Stimulated activated naive B cell treated with anti-CD40 and anti-IgM and Interleukin-4, amounts not matched to agents 10 μg/mL and 1 μg/mL and 100 μg/mL, for 72 hours (primary cell): ENCODE results near the gene SLC46A1.

ENCODE experiments used
- ATAC-seq, 2 donors: fragments of 150-1000 bp; cut with Tn5 transposase; replicated peaks; 2 replicates each; pipeline ENCODE4 v1.10.0; 2021; ENCODE audit warnings: moderate library complexity in 1 of 2
- DNase-seq: peaks from one replicate; pipeline ENCODE4 v3.0.0; 2021
- H3K27ac Mint-ChIP-seq: one replicate; pipeline ENCODE4 v1.8.0; 2022; ENCODE audit warnings: mild to moderate bottlenecking, mixed read lengths
- H3K27me3 Mint-ChIP-seq, 2 donors: one replicate each; pipeline ENCODE4 v1.8.0; 2022; ENCODE audit warnings: mixed read lengths in 2 of 2
- H3K36me3 Mint-ChIP-seq, 2 donors: one replicate each; pipeline ENCODE4 v1.8.0; 2022; ENCODE audit warnings: mixed read lengths in 2 of 2, mild to moderate bottlenecking in 1 of 2
- H3K4me1 Mint-ChIP-seq, 2 donors: one replicate each; pipeline ENCODE4 v1.8.0; 2022; ENCODE audit warnings: mixed read lengths in 2 of 2, mild to moderate bottlenecking in 1 of 2
- H3K4me3 Mint-ChIP-seq, 2 donors: one replicate each; pipeline ENCODE4 v1.8.0; 2022; ENCODE audit warnings: mild to moderate bottlenecking in 2 of 2, mixed read lengths in 2 of 2, moderate library complexity in 1 of 2
- H3K9me3 Mint-ChIP-seq, 2 donors: one replicate each; pipeline ENCODE4 v1.8.0; 2022; ENCODE audit warnings: mixed read lengths in 2 of 2, mild to moderate bottlenecking in 1 of 2

Gene SLC46A1

DNA sequence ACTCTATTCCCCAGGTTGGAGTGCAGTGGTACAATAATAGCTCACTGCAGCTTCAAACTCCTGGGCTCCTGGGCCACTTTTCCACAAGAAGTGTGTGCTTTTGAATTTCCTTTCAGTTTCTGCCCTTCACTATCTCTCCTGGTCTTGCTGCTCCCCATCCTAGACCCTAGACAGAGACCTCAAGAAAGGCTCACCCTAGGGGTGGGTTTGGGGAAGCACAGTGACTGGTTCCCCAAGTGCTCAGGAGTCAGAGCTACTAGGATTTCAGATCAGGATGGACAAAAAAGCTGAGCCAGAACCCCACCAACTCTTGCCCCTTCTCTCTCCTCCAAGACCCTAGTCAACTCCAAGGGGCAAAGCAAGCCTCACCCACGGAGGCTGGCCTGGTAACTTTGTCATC is 39.4 kb downstream of the SLC46A1 start:
- Mint-ChIP-seq H3K27ac (no peak overlapping the region), H3K4me3 (no peak overlapping the region), H3K27me3 (no peaks in the 10 kb centered on the region), H3K4me1 (peaks cover 13 to 17% of the 10 kb centered on the region in 2 donors), H3K9me3 (no peaks in the 10 kb centered on the region), H3K36me3 (peaks cover 11 to 19% of the 10 kb centered on the region in 2 donors)
- DNase-seq (no peak), ATAC-seq (no peak)

- peaks cover 6 to 7% of the 10 kb centered on the region in 2 donors for H3K4me1 Mint-ChIP-seq
- H3K36me3 Mint-ChIP-seq: peaks cover 22% of the 10 kb centered on the region in 2 donors
- H3K9me3 Mint-ChIP-seq: no peaks in the 10 kb centered on the region
- no peak overlapping the region for H3K27ac Mint-ChIP-seq
- no peaks in the 10 kb centered on the region for H3K27me3 Mint-ChIP-seq
- no peak for DNase-seq
- ATAC-seq: no peak
- H3K4me3 Mint-ChIP-seq: no peak overlapping the region
These were observed 40.5 kb downstream of the SLC46A1 start for GRCh38 chr17:28365487-28365886.

- no peak for ATAC-seq
- H3K36me3 Mint-ChIP-seq: peaks cover 25 to 27% of the 10 kb centered on the region in 2 donors
These were observed 41.2 kb downstream of the SLC46A1 start, which contains the start of gene SEBOX for GRCh38 chr17:28364665-28365363. SEBOX (minus strand) TSS chr17:28365199; CDS start chr17:28365151, 48 bp downstream.

DNA sequence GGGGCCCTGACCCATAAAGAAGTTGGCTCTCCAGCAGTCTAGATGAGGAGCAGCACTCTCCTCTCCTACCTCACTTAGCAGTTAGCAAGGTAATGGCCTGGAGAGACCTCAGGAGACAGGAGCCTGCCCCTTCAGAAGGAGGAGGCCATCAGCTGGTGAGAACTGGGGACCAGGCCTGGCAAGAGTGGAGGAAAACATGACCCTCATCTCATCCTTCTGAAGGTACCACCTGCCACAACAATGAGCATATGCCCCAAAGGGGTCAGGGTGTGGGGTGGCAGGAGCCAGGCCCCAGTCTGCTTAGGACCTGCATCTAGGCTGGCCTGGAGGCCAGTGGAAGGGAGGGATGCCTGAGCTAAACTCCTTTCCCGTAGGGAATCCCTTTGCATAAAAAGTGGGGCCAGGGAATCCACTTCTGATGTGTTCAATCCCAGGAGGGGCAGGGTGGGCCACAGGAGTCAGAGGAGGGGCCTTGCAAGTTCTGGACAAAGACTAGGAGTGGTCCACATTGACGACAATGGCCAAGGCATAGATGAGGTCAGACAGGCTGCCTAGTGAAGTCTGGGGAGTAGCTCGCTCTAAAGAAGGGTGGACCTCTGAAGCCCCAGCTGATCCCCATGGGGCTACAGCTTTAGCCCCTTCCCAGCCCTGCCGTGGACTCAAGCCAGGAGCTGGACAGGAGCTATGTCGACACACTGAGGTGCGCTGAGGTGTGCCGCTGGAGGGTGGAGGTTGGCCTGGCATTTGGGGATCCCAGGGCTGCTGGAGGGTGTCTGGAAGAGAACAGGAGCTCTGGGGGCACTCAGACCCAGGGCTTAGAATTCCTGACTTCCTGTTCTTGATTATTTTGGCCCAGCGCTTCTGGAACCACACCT is 42.0 kb downstream of the SLC46A1 start:
- Mint-ChIP-seq H3K4me1 (no peaks in the 10 kb centered on the region), H3K9me3 (no peaks in the 10 kb centered on the region), H3K27me3 (no peaks in the 10 kb centered on the region), H3K27ac (no peak overlapping the region), H3K36me3 (peaks cover 23 to 29% of the 10 kb centered on the region in 2 donors), H3K4me3 (no peak overlapping the region)
- DNase-seq (no peak), ATAC-seq (no peak)

More at GRCh38 chr17:28364665-28365363, 41.2 kb downstream of the SLC46A1 start, which contains the start of gene SEBOX:
- no peaks in the 10 kb centered on the region for H3K9me3 Mint-ChIP-seq
- no peak for DNase-seq
- H3K4me1 Mint-ChIP-seq: no peaks in the 10 kb centered on the region
- H3K4me3 Mint-ChIP-seq: no peak within 1 kb of the TSS
- H3K27ac Mint-ChIP-seq: peak within 1 kb of the TSS; percentile 47
- no peaks in the 10 kb centered on the region for H3K27me3 Mint-ChIP-seq

GRCh38 chr17:28363186-28363585 is 42.8 kb downstream of the SLC46A1 start:
- Mint-ChIP-seq H3K9me3 (no peaks in the 10 kb centered on the region), H3K4me3 (no peak overlapping the region), H3K27ac (no peak overlapping the region), H3K27me3 (no peaks in the 10 kb centered on the region), H3K36me3 (peaks cover 23 to 29% of the 10 kb centered on the region in 2 donors), H3K4me1 (peaks cover under 1 to 2% of the 10 kb centered on the region in 2 donors)
- ATAC-seq: no peak
- DNase-seq: no peak

GRCh38 chr17:28357901-28358197 is 48.2 kb downstream of the SLC46A1 start:
- ATAC-seq (no peak), DNase-seq (no peak)
- H3K27ac Mint-ChIP-seq: peak overlapping the region; percentile 95
- H3K9me3 Mint-ChIP-seq: no peaks in the 10 kb centered on the region
- H3K4me3 Mint-ChIP-seq: peak overlapping the region; percentile 92 to 93
- H3K27me3 Mint-ChIP-seq: no peaks in the 10 kb centered on the region
- H3K4me1 Mint-ChIP-seq: peaks cover 16 to 25% of the 10 kb centered on the region in 2 donors
- peaks cover 32 to 39% of the 10 kb centered on the region in 2 donors for H3K36me3 Mint-ChIP-seq

GRCh38 chr17:28357061-28357900 is 48.7 kb downstream of the SLC46A1 start, which contains the start of gene POLDIP2:
POLDIP2 (minus strand) TSS chr17:28357527; CDS start chr17:28357448, 79 bp downstream.
- H3K36me3 Mint-ChIP-seq: peaks cover 32 to 39% of the 10 kb centered on the region in 2 donors
- peak within 1 kb of the TSS; percentile 92 to 93 for H3K4me3 Mint-ChIP-seq

GRCh38 chr17:28350271-28350670 is 55.7 kb downstream of the SLC46A1 start:
- Mint-ChIP-seq H3K36me3 (peaks cover 37 to 50% of the 10 kb centered on the region in 2 donors), H3K27me3 (no peaks in the 10 kb centered on the region), H3K27ac (no peak overlapping the region), H3K4me1 (no peaks in the 10 kb centered on the region), H3K4me3 (no peak overlapping the region), H3K9me3 (no peaks in the 10 kb centered on the region)
- DNase-seq (no peak), ATAC-seq (no peak)

More at GRCh38 chr17:28357061-28357900, 48.7 kb downstream of the SLC46A1 start, which contains the start of gene POLDIP2:
- Mint-ChIP-seq H3K27ac (peak within 1 kb of the TSS; percentile 95), H3K27me3 (no peaks in the 10 kb centered on the region), H3K4me1 (peaks cover 16 to 25% of the 10 kb centered on the region in 2 donors), H3K9me3 (no peaks in the 10 kb centered on the region)
- peak; percentile 95 for DNase-seq
- ATAC-seq: peak; percentile 99

DNA sequence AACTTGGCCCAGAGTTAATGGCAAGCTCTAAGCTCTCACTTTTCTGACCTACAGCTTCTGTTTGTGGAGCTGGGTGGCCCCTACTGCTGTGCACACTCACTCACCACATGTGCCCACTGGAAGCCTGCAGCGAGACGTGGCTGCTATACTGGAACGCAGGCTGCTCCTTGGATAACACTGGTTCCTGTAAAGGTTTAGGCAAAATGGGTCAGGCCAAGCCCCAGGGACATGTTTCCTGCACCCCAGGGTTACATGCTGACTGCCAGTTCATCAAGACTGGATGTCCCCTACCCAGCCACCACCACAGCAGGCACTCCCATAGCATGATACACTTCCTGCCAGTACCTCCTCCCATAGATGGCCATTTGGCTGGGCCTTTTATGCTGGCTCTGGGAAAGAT is 57.0 kb downstream of the SLC46A1 start:
- peaks cover 39 to 53% of the 10 kb centered on the region in 2 donors for H3K36me3 Mint-ChIP-seq
- no peak overlapping the region for H3K4me3 Mint-ChIP-seq
- no peaks in the 10 kb centered on the region for H3K27me3 Mint-ChIP-seq
- ATAC-seq: no peak
- H3K27ac Mint-ChIP-seq: no peak overlapping the region
- DNase-seq: no peak
- H3K9me3 Mint-ChIP-seq: no peaks in the 10 kb centered on the region
- H3K4me1 Mint-ChIP-seq: peaks cover 0 to under 1% of the 10 kb centered on the region in 2 donors

- no peak overlapping the region for H3K27ac Mint-ChIP-seq
- no peak for DNase-seq
- no peak for ATAC-seq
- no peaks in the 10 kb centered on the region for H3K27me3 Mint-ChIP-seq
- peaks cover 0 to 4% of the 10 kb centered on the region in 2 donors for H3K4me1 Mint-ChIP-seq
- H3K36me3 Mint-ChIP-seq: peaks cover 46 to 58% of the 10 kb centered on the region in 2 donors
- H3K4me3 Mint-ChIP-seq: no peak overlapping the region
- H3K9me3 Mint-ChIP-seq: no peaks in the 10 kb centered on the region
These were observed 58.6 kb downstream of the SLC46A1 start for GRCh38 chr17:28347261-28347891.

DNA sequence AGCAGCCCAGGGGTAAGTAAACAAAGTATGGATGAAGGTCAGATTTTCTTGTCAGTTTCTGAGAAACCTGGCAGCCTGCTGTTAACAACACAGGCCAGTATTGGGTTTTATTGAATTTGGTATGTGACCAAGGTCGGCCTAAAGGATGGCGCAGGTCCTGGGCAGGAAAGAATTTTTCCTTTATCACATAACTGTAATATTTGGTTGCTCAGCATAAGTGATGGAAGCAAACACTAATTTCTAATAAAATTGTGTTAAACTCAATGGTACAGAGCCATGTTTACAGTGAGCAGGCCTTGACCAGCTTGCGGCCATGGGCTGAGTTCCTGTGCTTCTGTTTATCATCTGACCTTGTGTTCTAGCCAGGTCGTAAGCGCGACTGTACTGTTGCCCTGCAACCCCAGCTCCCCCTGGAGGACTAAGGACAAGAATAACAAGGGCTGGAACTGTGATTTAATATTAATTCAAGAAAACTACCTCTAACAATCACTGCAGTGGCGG is 59.2 kb downstream of the SLC46A1 start:
- H3K36me3 Mint-ChIP-seq: peaks cover 48 to 59% of the 10 kb centered on the region in 2 donors

GRCh38 chr17:28346199-28346580 is 59.8 kb downstream of the SLC46A1 start:
- no peaks in the 10 kb centered on the region for H3K9me3 Mint-ChIP-seq
- peaks cover 0 to 4% of the 10 kb centered on the region in 2 donors for H3K4me1 Mint-ChIP-seq
- peaks cover 46 to 60% of the 10 kb centered on the region in 2 donors for H3K36me3 Mint-ChIP-seq
- peak overlapping the region; percentile 3 for H3K27ac Mint-ChIP-seq
- H3K27me3 Mint-ChIP-seq: no peaks in the 10 kb centered on the region
- ATAC-seq: no peak
- DNase-seq: no peak
- H3K4me3 Mint-ChIP-seq: no peak overlapping the region

More for the DNA sequence above, 59.2 kb downstream of the SLC46A1 start:
- ATAC-seq (no peak), DNase-seq (no peak)
- Mint-ChIP-seq H3K4me3 (no peak overlapping the region), H3K4me1 (peaks cover 0 to 4% of the 10 kb centered on the region in 2 donors), H3K9me3 (no peaks in the 10 kb centered on the region), H3K27ac (no peak overlapping the region), H3K27me3 (no peaks in the 10 kb centered on the region)

DNA sequence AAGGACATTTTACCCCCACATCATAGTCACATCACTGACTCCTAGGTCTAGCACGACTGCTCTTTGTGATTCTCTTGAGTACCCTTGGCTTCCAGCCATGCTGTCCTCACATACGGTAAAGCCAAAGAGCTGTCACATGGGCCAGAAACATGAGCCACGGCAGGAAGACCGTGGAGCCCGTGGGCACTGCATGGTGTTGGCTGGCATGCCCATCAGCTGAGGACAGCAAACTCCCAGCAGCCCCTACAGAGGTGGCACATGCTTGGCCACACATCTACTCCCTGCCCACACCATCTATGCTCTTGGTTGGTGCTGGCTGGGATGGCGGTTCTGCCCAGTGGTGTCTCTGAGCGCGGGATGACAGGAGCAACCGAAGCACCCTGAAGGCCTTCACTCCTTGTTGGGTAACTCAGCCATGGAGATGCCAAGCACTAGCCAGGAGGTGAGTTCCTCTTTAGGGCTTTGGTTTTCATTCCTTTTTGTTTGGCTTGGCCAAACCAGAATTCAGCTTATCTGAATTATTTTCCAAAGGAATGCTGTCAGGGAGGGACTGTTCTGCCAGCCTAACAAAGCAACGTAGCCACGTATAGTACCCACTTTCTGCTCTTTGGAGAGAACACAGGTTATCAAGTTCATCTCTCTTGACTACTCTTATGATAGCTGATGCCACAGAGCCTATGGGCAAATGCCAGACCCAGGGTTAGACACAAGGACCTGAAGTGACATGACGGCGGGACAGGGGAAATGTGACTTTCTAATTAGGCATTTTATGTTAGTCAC is 60.4 kb downstream of the SLC46A1 start:
- DNase-seq (no peak), ATAC-seq (no peak)
- Mint-ChIP-seq H3K36me3 (peaks cover 43 to 57% of the 10 kb centered on the region in 2 donors), H3K9me3 (no peaks in the 10 kb centered on the region), H3K27ac (no peak overlapping the region), H3K27me3 (no peaks in the 10 kb centered on the region), H3K4me3 (no peak overlapping the region), H3K4me1 (peaks cover 0 to 4% of the 10 kb centered on the region in 2 donors)
